Left ventricle myocardium inferior (tissue), 1 donor: ENCODE data around the gene ZMYND11. TPM values are rescaled to one million over a fixed set of nuclear protein-coding genes. Genes with fewer than 3 reads are reported as not detected.

Experiments used
- DNase-seq: peaks from one replicate; pipeline ENCODE4 v3.0.0-alpha.2; 2020
- H3K27ac ChIP-seq: fragments of 200-600 bp; replicated peaks from 2 replicates; pipeline ENCODE4 v1.8.0; 2021
- H3K27me3 ChIP-seq: fragments of 200-600 bp; 2 replicates; pipeline ENCODE4 v1.8.0; 2021; ENCODE audit warnings: low read depth
- H3K36me3 ChIP-seq: fragments of 200-600 bp; 2 replicates; pipeline ENCODE4 v1.8.0; 2021
- H3K4me1 ChIP-seq: fragments of 200-600 bp; 2 replicates; pipeline ENCODE4 v1.8.0; 2021
- H3K4me3 ChIP-seq: fragments of 200-600 bp; 2 replicates; pipeline ENCODE4 v1.8.0; 2021; ENCODE audit warnings: mild to moderate bottlenecking, moderate library complexity
- H3K9me3 ChIP-seq: fragments of 200-600 bp; replicated peaks from 2 replicates; pipeline ENCODE4 v1.8.0; 2021
- intact Hi-C: fragments of 100-400 bp; cut with micrococcal nuclease; formaldehyde crosslinking; loops from one replicate; pipeline ENCODE4 v1.11.0; 2022
- total RNA-seq: library from RNA; stranded (reverse); fragmentation: NEBNext Ultra II Directional; extraction: Animal tissue kit (Norgen Biotek cat#: 25700); gene quantifications from one replicate; pipeline ENCODE4 v1.2.1, GENCODE V29; 2021
- TF ChIP-seq, protein P1 (sequence below): fragments of 200-600 bp; IDR thresholded peaks from 2 replicates; pipeline ENCODE4 v1.8.0; 2021; ENCODE audit warnings: antibody characterized with exemption, mild to moderate bottlenecking, borderline replicate concordance
- donor health status: DM: no; HTN: yes; CAD: no; lungs with severe emphysema.

The ZMYND11 gene
- total RNA-seq, 1 donor from 2014 or later = 79.6 TPM

- DNase-seq = no peak
- intact Hi-C loops = no loop called here
- TF ChIP-seq, protein P1, sequence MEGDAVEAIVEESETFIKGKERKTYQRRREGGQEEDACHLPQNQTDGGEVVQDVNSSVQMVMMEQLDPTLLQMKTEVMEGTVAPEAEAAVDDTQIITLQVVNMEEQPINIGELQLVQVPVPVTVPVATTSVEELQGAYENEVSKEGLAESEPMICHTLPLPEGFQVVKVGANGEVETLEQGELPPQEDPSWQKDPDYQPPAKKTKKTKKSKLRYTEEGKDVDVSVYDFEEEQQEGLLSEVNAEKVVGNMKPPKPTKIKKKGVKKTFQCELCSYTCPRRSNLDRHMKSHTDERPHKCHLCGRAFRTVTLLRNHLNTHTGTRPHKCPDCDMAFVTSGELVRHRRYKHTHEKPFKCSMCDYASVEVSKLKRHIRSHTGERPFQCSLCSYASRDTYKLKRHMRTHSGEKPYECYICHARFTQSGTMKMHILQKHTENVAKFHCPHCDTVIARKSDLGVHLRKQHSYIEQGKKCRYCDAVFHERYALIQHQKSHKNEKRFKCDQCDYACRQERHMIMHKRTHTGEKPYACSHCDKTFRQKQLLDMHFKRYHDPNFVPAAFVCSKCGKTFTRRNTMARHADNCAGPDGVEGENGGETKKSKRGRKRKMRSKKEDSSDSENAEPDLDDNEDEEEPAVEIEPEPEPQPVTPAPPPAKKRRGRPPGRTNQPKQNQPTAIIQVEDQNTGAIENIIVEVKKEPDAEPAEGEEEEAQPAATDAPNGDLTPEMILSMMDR = no peak
- H3K27me3 ChIP-seq = no peaks in the 10 kb centered on the region
- no peak overlapping the region for H3K4me3 ChIP-seq
- H3K36me3 ChIP-seq = peaks cover 10% of the 10 kb centered on the region
- peaks cover 14% of the 10 kb centered on the region for H3K4me1 ChIP-seq
- no peaks in the 10 kb centered on the region for H3K9me3 ChIP-seq
- H3K27ac ChIP-seq = no peak overlapping the region
Measured at GRCh38 chr10:215444-215843, 80.2 kb downstream of the ZMYND11 start.

DNA sequence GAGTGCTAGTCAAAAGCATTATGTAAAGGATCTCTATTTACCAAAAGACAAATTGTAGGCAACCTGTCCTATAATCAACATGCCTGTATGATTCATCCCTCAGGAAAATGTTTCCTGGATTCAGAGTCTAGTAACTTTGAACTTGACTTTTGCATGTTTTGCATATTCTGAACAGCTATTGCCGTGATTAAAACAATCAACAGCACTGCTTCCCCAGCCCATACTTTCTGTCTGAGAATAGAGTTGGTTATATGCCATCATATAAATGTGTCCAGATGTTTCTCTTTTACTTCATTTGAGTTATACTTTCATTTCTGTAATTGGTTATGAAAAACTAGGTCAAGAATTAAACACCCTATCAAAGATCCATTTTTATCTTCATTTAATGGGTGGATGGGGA is 83.5 kb downstream of the ZMYND11 start:
- Histone ChIP-seq H3K9me3 (no peaks in the 10 kb centered on the region), H3K4me3 (no peak overlapping the region), H3K4me1 (peaks cover 15% of the 10 kb centered on the region), H3K36me3 (peaks cover 4% of the 10 kb centered on the region), H3K27ac (no peak overlapping the region), H3K27me3 (no peaks in the 10 kb centered on the region)
- intact Hi-C loops = no loop called here
- DNase-seq = no peak
- TF ChIP-seq, protein P1 = no peak

- no peak overlapping the region for H3K27ac ChIP-seq
- TF ChIP-seq, protein P1 = no peak
- peaks cover 4% of the 10 kb centered on the region for H3K36me3 ChIP-seq
- peaks cover 15% of the 10 kb centered on the region for H3K4me1 ChIP-seq
- DNase-seq = no peak
- no peaks in the 10 kb centered on the region for H3K27me3 ChIP-seq
- intact Hi-C loops = no loop called here
- H3K9me3 ChIP-seq = no peaks in the 10 kb centered on the region
- no peak overlapping the region for H3K4me3 ChIP-seq
Measured at GRCh38 chr10:219731-220472, 84.6 kb downstream of the ZMYND11 start.

DNA sequence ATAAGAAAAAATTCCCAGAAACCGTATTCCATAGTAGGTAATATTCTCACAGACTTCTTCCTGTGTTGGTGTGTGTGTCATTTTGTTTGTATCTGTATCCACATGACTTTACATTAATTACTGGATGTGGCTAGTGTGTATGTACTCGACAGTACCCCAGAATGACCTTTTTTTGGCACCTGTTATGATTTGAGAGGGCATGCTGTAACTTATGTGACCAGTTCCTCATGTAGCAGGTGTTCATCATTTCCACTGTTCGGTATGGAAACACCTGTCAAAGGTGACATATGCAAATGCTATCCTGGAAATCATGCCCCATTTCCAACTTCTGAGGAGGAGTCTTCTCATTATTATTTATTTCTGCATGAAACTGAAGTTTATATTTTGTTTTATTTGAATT is 89.3 kb downstream of the ZMYND11 start:
- TF ChIP-seq, protein P1 = no peak
- intact Hi-C loops = no loop called here
- no peak for DNase-seq
- Histone ChIP-seq H3K4me3 (no peak overlapping the region), H3K27ac (no peak overlapping the region), H3K36me3 (no peaks in the 10 kb centered on the region), H3K9me3 (no peaks in the 10 kb centered on the region), H3K4me1 (peaks cover 9% of the 10 kb centered on the region), H3K27me3 (no peaks in the 10 kb centered on the region)

DNA sequence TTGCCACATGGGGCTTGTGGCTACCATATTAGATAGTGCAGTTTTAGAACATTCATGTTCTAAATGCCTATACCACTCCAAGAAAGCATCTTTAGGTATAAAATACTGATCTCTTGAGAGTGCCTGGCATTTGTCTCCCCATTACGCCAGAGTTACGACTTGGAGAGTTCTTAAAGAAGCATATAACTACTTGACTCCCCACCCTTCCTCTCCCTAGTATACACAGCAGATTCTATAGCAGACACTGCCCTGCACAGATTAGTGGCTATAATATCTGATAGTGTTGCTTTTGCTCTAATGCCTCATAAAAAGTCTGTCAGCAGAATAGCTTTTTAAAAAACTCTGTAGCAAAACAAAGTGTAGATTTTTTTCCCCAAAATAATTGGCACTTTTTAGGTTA is 90.8 kb downstream of the ZMYND11 start:
- no peak for DNase-seq
- Histone ChIP-seq H3K27ac (no peak overlapping the region), H3K9me3 (no peaks in the 10 kb centered on the region), H3K36me3 (no peaks in the 10 kb centered on the region), H3K4me1 (no peaks in the 10 kb centered on the region), H3K27me3 (no peaks in the 10 kb centered on the region), H3K4me3 (no peak overlapping the region)
- TF ChIP-seq, protein P1 = no peak
- intact Hi-C loops = no loop called here
